Stimulated activated CD8-positive, alpha-beta memory T cell treated with anti-CD3 and anti-CD28 coated beads, Interleukin-12 subunit alpha, Interleukin-12 subunit beta, amount 100 ng/mL, for 24 hours (primary cell): ENCODE results near the gene NECAB2.

ENCODE experiments used
- DNase-seq: peaks from one replicate; pipeline ENCODE4 v3.0.0-alpha.2; 2020; ENCODE audit errors: extremely low read depth

The NECAB2 gene

DNA sequence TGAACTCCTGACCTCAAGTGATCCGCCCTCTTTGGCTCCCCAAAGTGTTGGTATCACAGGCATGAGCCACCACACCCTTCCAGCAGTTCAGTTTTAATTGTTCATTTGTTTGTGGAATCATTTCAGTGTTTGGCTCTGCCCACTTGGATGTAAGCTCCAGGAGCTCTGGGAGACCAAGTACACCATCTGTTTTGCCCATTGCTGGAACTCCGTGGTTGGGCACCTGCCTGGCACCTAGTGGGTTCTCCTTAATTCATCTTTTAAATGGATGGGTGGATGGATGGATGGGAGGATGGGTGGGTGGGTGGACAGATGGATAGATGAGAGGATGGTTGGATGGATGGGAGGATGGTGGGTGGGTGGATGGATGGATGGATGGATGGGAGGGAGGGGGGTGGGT lies 953 bp upstream of the NECAB2 start:
- no peak for DNase-seq

DNA sequence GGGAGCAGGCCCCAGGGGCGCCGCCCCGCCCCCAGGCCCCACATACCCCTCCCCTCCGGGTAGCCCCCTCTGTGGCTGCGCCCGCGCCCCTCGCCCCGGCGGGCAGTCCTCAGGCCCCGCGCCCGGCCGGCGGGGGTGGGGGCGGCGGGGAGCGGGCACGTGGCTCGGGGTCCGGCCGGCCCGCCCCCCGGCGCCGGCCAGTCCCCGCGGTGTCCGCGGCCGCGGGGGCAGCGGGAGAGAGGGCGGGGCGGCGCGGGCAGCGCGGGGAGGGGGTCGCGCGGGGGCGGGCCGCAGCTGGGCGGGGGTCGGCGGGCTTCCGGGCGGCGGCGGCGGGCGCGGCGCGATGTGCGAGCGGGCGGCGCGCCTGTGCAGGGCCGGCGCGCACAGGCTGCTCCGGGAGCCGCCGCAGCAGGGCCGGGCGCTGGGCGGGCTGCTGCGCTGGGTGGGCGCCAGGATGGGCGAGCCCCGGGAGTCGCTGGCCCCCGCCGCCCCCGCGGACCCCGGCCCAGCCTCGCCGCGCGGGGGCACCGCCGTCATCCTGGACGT lies 335 bp downstream of the NECAB2 start:
- DNase-seq = no peak

DNA sequence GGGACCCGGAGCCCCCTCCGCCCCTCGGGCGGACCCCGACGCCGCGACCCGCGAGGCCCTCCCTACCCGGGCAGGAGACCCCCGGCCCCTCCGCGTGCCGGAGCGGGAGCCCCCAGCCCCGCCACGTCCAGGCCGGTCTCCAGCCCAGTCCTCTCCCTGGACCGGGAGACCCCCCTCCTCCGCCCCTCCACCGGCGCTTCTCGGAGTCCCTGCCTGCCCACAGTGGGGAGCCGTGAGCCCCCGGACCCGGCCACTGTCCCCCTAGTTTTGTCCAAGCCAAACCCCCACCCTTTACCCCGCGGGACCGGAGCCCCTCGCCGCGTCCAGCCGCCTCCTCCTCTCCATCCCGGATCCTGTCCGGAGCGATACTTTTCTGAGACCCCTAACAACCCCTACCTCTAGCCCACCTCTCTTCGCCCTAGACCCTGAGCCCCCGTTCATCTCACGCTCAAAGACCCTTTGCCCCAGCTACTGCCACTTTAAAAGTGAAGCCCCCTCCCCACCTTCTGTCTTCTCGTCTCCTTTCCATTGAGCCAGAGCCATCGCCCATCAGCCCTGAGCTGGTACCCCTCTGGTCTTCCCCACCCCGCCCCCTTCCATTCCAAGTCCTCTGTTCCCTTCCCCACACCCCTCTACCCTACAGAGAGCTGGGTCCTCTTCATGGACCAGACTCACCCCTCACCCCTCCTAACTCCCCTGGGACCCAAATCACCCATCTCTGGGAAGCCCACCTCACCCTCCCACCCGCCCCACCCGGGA lies 1.0 kb downstream of the NECAB2 start:
- no peak for DNase-seq

DNA sequence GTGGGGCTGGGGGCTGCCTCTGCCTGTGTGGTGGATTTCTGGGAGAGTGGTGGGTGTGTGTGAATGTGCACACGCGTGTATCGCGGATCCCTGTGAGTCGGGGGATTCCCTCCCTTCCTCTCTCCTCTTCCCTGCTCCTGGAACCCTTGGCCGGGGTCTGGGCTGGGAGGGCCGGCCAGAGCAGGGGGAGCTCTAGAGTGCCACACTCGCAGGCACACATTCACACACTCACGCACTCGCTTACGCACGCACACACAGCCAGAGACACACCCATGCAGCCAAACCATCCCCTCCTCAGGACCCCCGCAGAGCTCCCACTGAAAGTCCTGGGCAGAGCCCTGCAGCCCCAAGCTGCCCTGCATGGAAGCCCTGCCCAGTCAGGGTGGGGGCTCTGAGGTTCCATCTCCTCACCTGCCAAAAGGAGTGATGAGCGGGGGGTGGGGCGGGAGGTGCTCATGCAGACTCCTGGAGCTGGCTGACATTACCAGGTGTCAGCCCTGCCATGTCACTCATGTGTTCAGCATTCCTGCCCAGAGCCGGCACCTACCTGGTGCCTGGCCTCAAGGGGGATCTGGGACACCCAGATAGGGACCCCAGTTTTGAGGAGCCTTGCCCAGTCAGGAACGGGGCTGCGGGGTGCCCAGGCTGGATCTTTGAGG lies 1.9 kb downstream of the NECAB2 start:
- no peak for DNase-seq

DNA sequence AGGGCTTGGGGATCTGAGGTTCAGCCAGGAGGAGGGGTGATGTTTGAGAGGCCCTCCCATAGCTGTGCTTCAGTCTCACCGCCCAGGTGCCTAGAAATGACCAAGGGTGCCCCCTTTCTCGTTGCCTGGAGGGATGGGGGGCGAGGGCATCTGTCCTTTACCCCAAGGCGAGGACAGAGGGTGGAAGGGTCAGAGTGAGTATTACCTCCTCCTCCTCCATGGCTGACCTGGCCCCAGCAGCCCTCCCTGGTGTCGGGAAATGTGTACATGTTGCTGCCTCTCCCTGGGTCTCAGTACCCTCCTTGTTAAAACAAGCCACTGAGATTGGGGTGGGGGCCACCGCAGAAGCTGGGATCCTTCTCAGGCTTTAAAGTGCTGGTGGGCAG lies 2.4 kb downstream of the NECAB2 start:
- no peak for DNase-seq

DNA sequence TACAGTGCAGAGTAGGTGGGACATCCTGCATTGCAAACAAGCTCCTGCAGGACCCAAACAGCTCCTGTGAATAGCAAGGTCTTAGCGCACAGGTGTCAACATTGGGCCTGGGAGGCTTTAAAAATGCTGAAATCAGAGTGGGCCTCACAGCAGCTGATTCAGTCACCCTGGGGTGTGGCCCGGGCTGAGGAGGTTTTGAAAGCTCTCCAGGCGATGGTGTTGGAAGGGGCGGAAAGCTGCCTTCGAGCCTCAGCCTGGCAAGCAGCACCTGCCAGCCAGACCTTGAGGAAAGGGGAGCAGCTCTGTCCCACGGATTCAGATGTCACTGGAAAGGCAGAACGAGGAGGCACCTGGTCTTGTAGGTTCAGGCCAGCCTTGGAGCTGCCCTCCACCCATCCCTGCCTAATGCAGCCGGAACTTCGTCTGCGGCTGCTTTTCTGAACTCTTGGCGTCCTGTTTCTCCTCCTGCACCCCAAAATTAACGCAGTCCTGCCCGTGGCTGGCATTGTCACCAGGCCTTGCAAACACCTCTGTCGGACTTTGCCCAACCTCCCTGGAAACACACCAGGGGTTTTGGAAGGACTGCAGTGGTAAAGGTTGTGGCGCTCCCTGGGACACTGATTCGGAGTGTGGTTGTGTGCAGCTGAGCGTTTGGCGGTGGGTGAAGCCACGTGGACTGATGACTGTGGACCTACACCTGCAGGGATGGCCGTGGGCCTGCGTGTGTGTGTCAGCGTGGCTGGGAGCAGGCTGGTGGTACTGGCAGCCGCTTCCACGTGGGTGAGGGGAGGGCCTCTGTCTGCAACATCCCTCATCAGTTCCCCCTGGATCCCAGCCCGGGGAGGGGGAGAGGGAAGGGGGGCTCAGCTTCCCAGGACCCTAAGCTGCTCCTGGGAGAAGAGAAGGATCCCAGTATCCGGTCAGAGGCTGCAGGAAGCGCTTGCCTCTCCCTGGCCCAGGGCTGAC lies 3.4 kb downstream of the NECAB2 start:
- no peak for DNase-seq

DNA sequence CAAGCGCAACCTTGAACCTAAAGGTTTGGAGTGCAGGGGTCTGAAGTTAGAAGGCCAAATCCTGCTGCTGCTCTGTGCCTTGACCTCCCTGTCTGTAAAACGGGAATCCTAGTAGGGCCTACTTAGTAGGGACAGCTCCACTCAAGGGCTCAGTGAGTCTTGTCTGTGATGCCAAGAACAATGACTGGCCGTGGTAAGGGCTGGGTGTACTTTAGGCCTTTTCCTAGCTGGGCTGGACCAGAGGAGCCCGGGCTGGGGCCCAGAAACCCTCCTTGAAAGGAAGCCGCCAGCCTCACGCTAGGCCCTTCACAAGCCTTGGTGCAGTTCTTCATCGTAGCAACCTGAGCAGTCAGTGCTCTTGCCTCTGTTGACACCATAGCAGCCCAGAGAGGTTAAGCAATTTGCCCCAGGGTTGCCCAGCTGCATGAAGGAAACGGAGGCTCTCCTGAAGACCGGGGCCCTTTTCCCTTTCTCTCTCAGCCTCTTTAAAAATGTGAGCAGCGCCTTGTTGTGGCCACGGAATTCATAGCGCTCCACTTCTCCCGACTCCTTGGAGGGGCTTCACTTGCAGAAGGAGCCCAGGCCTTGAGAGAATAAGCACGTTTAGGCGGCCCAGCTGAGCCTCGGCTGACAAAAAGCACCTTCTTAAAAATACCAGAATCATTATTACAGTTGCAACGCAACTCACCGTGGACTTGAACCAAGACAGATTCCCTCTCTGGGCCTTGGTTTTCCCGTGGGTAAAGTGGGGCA lies 4.4 kb downstream of the NECAB2 start:
- no peak for DNase-seq

DNA sequence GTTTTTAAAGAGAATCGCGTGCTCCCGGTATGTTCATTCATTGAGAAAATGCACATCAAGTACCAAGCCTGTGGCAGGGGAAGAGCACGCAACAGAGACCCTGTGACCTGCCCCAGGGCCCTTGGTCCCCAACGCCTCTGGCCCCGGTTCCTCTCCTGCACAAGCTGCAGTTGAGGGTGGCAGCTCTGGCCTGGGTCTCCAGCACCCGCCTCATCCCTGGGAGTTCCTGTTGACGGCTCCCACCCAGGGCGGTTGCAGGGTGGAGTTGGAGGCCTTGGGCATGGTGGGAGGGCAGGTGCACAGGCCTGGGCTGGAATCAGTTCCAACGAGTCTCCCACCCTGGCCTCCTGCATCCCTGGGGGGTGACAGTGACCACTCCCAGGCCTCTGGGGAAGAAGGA lies 5.0 kb downstream of the NECAB2 start:
- DNase-seq = no peak

DNA sequence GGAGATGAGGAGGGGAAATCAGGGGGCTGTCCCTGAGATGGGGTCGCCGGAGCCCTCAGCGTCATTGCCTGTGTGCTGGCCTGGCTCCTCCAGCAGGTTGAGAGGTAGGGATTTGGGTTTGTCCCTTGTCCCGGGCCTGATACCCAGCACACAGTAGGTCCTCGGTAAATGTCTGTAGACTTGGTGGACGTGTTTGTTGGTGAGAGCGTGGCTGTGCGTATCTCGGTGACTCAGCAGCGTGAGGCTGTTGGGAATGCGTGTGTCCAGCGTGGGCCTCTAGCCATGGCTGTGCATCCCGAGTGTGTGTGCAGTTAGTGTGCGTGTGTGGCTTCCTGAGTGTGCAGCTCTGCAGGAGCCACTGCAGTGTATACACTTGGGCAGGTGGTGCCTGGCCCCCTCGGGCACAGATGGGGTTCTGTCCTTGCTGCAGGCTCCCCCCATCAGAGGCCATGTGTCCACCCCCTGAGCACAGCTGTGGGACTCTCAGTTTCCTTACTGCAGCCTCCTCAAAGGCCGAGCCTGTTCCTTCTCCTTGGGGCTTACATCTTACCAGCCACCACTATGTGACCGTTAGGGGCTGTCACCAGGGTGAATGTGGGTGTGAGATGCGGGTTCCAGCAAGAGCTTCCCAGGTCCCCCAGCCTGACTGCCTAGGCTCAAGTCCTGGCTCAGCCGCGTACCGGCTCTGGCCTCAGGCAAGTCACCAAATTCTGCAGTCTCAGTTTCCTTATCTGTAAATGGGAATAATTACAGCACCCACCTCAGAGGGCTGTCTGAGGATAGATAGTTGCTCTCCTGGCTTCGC lies 5.7 kb downstream of the NECAB2 start:
- DNase-seq = no peak

DNA sequence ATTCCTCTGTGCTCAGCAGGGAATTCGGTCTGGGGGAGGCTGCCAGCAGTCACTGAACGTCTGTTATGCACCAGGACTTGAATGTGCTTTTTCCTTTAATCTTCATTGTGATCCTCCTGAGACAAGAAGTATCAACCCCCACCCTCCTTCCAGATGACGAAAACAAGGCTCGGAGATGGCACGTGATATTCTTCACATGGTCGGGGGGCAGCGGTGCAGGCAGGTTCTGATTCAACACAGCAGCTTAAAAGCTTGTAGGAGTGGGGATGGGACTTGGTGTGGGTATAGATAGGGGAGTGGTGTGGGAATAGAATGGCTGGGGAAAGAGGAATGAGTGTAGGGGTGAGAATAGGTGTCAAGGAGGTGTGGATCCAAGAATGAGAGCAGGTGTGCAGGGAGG lies 6.4 kb downstream of the NECAB2 start:
- DNase-seq = no peak

DNA sequence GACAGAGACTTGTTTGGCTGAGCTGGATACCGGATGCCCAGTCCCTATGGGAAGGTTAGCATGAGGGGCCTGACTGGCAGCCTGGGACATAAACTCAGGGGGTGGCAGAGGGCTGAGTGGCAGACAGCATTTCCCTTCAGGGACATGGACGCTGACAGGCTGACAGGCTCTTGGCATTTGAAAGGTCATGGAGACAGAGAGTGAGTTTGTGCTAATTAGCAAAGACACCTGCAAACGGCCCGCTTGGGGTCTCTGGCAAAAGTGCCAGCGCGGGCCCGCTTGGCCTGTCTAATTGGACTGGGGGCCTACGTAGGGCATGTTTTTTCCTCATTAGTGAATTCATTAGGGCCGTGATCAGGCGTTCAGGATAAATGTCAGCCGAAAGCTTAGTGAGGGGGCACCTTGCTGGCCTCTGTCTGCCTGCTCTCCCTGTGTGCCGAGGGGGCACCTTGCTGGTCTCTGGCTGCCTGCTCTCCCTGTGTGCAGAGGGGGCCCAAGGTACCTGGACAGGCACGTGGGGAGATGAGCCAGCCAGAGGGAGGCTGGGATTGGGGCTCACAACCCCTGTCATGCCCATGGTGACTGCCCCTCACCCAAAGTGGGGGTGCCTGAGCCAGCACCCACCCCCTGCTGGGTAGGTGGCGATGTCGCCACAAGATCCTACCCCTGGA lies 7.7 kb downstream of the NECAB2 start:
- no peak for DNase-seq

DNA sequence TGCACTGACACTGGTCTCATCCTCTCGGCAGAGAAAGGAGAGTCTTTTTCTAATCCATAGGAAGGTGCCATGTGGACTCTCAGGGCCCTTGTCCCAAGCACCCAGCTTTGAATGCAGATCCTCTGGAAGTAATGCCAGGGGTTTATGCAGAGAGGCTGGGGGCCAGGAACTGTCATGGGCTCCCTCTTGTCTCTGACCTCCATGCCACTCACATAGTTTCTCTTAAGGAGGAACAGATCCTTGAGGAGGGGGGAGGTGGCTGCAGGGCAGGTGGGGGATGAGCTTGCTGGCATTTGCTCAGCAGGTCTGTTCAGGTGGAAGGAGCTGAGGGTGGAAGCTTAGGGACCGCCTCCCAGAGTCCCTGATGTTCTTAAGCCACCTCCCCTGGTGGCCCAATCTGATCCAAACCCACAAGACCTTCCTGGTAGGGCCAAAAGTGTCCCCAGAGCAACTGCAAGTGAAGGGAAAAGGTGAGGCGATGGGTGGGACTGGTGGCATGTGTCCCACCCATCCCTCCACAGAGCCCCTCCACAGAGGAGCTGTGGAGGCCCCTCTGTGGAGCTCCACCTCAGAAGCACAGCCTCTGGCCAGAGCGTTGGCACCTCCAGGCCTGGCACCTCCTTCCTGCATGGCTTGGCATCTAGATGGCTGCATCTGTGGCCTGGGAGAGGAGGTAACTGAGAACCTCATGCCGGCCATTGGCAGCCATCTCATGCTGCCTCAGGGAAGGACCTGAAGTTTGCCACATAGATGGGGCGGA lies 9.2 kb downstream of the NECAB2 start:
- no peak for DNase-seq

DNA sequence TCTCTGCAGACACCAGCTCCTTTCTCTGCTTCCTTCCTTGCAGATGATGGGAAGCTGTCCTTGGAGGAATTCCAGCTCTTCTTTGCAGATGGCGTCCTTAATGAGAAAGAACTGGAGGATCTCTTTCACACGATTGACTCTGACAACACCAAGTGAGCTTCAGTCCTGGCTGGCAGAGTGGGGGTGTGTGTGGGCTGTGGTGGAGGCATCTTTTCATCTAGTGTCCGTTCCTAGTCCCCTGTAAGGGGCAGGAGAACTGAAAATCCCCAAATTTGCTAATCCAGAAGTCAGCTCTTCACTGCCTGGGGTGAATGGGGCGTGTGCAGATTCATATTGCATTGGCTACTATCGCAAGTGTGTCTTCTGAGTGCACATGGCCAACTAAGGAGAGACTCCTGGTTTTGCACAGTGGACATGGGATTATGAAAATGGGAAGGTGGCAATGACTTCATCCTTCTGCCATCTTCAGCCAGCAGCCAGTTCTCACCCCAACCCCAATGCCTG lies 10.4 kb downstream of the NECAB2 start:
- no peak for DNase-seq

DNA sequence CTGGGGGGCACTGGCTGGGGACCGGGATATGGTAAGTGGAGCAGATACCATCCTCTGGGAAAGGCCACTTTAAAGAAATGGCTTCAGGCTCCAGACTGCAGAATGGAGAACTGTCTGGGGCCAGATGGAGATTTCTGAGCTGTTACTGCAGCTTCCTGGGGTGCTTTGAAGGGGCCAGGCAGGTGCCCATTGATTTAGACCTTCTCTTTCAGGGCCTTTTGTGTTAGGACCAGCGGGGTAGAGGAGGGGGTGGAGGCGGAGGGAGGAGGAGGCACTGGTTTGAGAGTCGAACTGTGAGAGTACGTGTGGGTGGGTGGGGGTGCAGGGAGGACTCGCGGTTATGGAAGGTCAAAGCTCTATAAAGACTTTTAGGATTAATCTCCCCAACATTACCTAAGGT lies 11.4 kb downstream of the NECAB2 start:
- no peak for DNase-seq

DNA sequence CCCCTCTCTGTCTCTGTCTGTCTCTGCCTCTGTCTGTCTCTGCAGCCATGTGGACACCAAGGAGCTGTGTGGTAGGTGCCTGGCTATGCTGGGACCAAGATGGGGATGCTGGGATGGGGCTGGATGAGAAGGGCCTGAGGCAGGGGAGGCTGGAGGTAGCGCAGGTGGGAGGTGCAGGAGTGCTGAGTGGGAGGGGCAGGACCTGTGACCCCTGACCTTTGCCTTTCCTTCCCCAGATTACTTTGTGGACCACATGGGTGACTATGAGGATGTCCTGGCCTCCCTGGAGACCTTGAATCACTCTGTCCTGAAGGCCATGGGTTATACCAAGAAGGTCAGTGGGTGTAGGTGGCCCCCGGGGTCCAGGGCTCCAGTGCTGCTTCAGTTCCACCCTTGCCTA lies 12.8 kb downstream of the NECAB2 start:
- DNase-seq = no peak

DNA sequence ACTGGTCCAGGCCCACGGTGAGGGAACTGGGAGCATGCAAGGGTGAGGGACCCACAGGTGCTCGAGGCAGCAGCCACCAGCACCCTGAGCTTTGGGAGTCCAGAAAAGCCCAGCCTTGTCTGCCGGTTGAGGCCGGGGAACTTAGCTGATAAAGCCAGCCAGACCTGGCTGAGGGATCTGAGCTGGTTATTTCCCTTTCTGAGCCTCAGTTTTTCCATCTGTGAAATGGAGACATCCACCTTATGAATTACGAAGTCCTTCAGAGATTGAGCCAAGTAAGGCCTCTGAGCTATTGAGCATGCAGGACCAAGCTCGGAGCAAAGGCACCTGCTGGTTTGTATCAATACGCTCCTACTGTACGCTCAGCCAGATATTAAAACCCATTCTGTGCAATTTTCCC lies 13.8 kb downstream of the NECAB2 start:
- DNase-seq = no peak

DNA sequence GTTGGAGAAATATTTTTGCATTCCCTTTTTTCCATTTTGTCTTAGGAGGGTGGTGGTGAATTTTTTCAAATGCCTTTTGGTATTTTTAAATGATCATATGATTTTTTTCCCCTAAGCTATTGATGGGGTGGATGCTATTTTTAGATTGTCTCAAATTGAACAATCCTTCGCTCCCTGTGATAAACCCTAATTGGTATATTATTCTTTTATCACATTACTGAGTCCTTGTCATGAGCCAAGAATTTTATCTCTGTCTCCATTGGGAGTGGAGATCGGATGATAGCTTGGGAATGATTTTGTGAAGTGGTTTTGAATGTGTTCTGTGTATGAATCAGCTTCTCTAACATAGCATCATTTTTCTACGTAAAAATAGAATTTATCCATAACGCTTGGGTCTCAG lies 15.4 kb downstream of the NECAB2 start:
- no peak for DNase-seq

DNA sequence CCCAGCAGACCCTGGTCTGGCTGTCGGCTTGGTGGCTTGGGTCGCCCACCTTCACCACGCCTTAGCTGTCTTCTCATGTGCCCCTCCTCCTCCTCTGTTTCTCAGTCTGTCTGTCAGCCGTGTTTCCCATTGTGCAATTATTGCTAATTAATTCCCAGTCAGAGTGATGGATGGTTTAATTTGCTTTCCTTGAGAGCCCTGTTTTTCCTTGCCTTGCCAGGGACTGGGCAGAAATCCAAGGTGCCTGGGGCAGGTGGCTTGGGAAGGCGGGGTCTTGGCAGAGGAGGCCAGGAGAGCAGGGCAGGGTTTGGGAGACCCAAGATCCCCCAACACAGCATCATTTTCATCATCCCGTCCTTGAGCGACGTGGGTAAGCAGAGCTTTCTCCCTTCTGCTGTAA lies 21.3 kb downstream of the NECAB2 start:
- no peak for DNase-seq

DNA sequence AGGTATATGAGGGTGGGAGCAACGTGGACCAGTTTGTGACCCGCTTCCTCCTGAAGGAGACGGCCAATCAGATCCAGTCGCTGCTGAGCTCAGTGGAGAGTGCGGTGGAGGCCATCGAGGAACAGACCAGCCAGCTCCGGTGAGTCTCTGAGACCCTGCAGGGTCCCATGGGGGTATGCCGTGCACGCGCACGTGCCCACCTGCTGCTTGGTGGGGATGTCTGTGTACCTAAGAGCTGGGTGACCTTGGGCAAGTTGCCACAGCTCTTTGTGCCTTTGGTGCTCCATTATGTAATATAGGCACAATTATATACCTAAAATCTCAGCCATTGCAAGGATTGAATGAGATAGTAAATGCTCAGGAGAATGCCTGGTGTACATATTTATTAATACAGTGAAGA lies 22.4 kb downstream of the NECAB2 start:
- DNase-seq = no peak
